Ovary (tissue), 3 donors: Measurements from ENCODE around the gene FOXN4.

Experiments
- CTCF ChIP-seq, 3 donors: fragments of 450-650 bp in 2 of 3; fragments of 200-600 bp in 1 of 3; IDR thresholded peaks; one replicate each; pipeline versions ENCODE4 v1.5.1 to v1.8.0; 2016 to 2022; ENCODE audit warnings: antibody characterized with exemption in 3 of 3, mild to moderate bottlenecking in 1 of 3
- EP300 ChIP-seq: sonication (generic); formaldehyde crosslinking; IDR thresholded peaks from one replicate; pipeline ENCODE4 v1.6.1; 2017; ENCODE audit warnings: antibody characterized with exemption
- POLR2A ChIP-seq: fragments of 450-650 bp; IDR thresholded peaks from one replicate; pipeline ENCODE4 v1.6.1; 2017; ENCODE audit warnings: antibody characterized with exemption, mild to moderate bottlenecking, moderate library complexity
- donor health status: DM: no; HTN: no; CAD: no.

GRCh38 chr12:109291117-109291516 is 18.0 kb downstream of the FOXN4 start:
- TF ChIP-seq POLR2A (no peak), CTCF (IDR thresholded peaks at IDR 0.05) (no peak), EP300 (no peak)
